Stromal cell of bone marrow (primary cell): ENCODE data around the gene ZFP14.
"Not testable (repeated sequence)": the region's sequence is repeated elsewhere in the genome, so short reads cannot be mapped to it uniquely, and the experiment has no call there.

Experiments used
- DNase-seq: peaks from one replicate; pipeline ENCODE4 v3.0.0-alpha.2; 2012; ENCODE audit warnings: low read depth

Gene ZFP14

GRCh38 chr19:36330216-36330615, 48.8 kb downstream of the ZFP14 start:
- no peak for DNase-seq

- not testable (repeated sequence) for DNase-seq
Observed at GRCh38 chr19:36329534-36329933, 49.5 kb downstream of the ZFP14 start.

GRCh38 chr19:36326649-36327048, 52.4 kb downstream of the ZFP14 start:
- not testable (repeated sequence) for DNase-seq

DNA sequence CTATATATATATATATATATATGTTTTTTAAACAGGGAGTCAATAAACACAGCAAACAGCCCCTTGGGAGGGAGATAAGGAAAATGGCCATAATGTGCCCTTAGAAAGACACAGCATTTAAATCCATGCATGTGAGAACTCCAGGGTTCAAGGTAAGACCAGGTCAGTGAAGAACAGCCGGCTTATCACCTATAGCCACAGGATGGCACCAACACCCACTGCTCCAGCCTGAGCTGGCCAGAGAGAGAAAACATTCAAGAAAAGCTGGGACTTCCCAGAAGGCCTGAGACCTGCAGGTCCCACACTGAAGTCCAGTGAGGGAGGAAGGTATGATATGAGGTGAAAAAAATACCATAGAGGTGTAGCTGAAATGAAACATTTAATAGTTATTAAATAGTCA, 63.8 kb downstream of the ZFP14 start:
- DNase-seq = not testable (repeated sequence)

DNA sequence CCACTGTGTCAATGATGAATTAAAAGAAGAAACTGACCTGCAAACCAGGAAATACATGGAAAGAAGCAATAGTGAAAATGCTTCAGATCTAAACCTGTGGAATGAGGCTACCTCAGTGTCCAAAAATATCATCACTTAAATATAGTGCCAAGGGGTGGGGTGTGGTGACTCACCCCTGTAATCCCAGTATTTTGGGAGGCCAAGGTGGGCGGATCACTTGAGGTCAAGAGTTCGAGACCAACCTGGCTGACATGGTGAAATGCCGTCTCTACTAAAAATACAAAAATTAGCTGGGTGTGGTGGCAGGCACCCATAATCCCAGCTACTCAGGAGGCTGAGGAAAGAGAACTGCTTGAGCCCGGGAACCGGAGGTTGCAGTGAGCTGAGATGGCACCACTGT, 64.9 kb downstream of the ZFP14 start:
- not testable (repeated sequence) for DNase-seq

DNA sequence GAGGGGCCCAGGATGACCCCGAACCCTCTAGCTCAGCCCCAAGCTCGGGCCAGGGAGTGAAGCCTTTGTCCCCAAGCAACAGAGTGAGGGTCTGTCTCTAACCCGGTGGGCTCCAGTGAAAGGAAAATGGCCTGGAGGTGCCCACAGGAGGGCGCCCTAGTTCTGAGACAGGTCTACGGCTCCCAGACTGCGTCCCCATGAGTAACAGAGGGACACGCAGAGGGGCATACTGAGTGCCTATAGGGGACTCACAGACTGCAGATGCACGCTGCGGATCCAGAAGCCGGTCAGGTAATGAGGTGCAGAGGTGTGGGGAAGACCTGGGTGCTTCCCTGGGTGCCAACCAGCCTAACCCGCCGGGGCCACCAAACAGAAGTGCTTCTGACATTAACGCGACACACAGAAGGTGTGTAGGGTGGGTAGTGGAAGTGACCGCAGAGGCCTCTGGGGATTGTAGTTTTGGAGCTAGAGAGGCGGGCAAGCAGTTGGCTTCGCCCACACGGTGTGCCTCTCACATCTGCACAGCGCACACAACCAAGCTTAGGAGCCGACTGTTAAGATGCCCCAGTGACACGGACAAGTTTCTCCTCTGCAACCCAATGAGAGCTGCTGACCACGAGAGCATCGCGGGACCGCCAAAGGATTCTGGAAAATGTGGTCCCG, 67.8 kb downstream of the ZFP14 start:
- not testable (repeated sequence) for DNase-seq

GRCh38 chr19:36310416-36310990, 68.5 kb downstream of the ZFP14 start:
- not testable (repeated sequence) for DNase-seq

GRCh38 chr19:36309759-36310158, 69.2 kb downstream of the ZFP14 start:
- not testable (repeated sequence) for DNase-seq

DNA sequence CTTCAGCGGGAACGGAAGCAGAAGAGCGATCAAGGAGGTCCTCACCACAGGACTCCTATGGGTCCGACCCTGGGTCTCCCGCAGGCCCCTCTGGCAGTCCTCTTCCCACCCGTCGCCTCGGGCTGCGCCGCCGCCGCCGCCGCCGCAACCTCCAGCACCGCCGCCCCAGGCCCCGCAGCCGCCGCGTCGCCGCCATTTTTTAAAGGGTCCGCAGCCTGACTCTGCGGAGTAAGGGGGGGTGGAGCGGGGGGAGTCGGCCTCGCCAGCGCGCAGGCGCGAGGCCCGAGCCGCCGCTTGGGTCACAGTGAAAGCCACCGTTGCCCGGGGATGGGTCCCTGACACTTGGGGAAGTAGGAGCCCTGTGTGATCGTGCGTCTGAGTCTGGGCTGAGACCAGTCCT, 69.7 kb downstream of the ZFP14 start:
- not testable (repeated sequence) for DNase-seq

GRCh38 chr19:36292317-36292716, 86.7 kb downstream of the ZFP14 start:
- not testable (repeated sequence) for DNase-seq
